GM23338 (cell line): ENCODE results near the gene OSBPL3. TPM values are rescaled to one million over a fixed set of nuclear protein-coding genes. Genes with fewer than 3 reads are reported as not detected.
A peak's percentile ranks its signal among the peaks of the same experiment; 100 is the strongest.

Experiments
- ATAC-seq: fragments of 200-7000 bp; cut with Tn5 transposase; 3 replicates; pipeline ENCODE4 v1.9.1; 2020
- DNase-seq: peaks from one replicate; pipeline ENCODE4 v3.0.0-alpha.2; 2015; ENCODE audit warnings: low spot score
- H2AFZ ChIP-seq: fragments of 200-600 bp; sonication (generic); 2 replicates; pipeline ENCODE4 v1.8.0; 2016; ENCODE audit warnings: antibody characterized with exemption, mild to moderate bottlenecking, moderate library complexity
- H3F3A ChIP-seq: fragments of 200-600 bp; sonication (generic); replicated peaks from 2 replicates; pipeline ENCODE4 v1.8.0; 2017; ENCODE audit warnings: antibody characterized with exemption, mixed run types, low read depth
- H3K27ac ChIP-seq: fragments of 200-600 bp; sonication (generic); 2 replicates; pipeline ENCODE4 v1.6.1; 2016; ENCODE audit warnings: low read depth
- H3K27me3 ChIP-seq: fragments of 200-600 bp; sonication (generic); 2 replicates; pipeline ENCODE4 v1.8.0; 2016; ENCODE audit warnings: mild to moderate bottlenecking, mixed run types, moderate library complexity; ENCODE audit not compliant: insufficient read depth
- H3K36me3 ChIP-seq: fragments of 200-600 bp; sonication (generic); 2 replicates; pipeline ENCODE4 v1.8.0; 2016; ENCODE audit warnings: mild to moderate bottlenecking; ENCODE audit not compliant: insufficient read depth
- H3K4me1 ChIP-seq: fragments of 200-600 bp; sonication (generic); 2 replicates; pipeline ENCODE4 v1.8.0; 2016; ENCODE audit warnings: mild to moderate bottlenecking, moderate library complexity; ENCODE audit not compliant: insufficient read depth
- H3K4me2 ChIP-seq: fragments of 200-600 bp; sonication (generic); 2 replicates; pipeline ENCODE4 v1.7.1; 2017; ENCODE audit warnings: mixed run types
- H3K4me3 ChIP-seq: fragments of 200-600 bp; sonication (generic); 2 replicates; pipeline ENCODE4 v1.6.1; 2016; ENCODE audit warnings: mixed run types
- H3K79me2 ChIP-seq: fragments of 200-600 bp; sonication (generic); replicated peaks from 2 replicates; pipeline ENCODE4 v1.8.0; 2017; ENCODE audit warnings: mild to moderate bottlenecking; ENCODE audit not compliant: insufficient read depth
- H3K9me2 ChIP-seq: fragments of 200-600 bp; sonication (generic); 2 replicates; pipeline ENCODE4 v1.8.0; 2017; ENCODE audit not compliant: insufficient read depth
- H4K20me1 ChIP-seq: fragments of 200-600 bp; sonication (generic); replicated peaks from 2 replicates; pipeline ENCODE4 v1.8.0; 2017; ENCODE audit warnings: mild to moderate bottlenecking; ENCODE audit not compliant: insufficient read depth
- H3K27ac Mint-ChIP-seq: 2 replicates; pipeline ENCODE4 v1.8.0; 2020; ENCODE audit warnings: inconsistent platforms, mild to moderate bottlenecking, moderate library complexity, mixed read lengths
- H3K27me3 Mint-ChIP-seq: 3 replicates; pipeline ENCODE4 v1.8.0; 2022; ENCODE audit warnings: low read depth, mild to moderate bottlenecking, moderate library complexity, mixed read lengths, inconsistent platforms; ENCODE audit not compliant: insufficient read depth, poor library complexity
- H3K36me3 Mint-ChIP-seq: 3 replicates; pipeline ENCODE4 v1.8.0; 2021; ENCODE audit warnings: low read depth, mild to moderate bottlenecking, inconsistent platforms, moderate library complexity, mixed read lengths
- H3K4me1 Mint-ChIP-seq: 3 replicates; pipeline ENCODE4 v1.8.0; 2020; ENCODE audit warnings: mild to moderate bottlenecking, inconsistent platforms, mixed read lengths
- H3K4me3 Mint-ChIP-seq: 3 replicates; pipeline ENCODE4 v1.8.0; 2021; ENCODE audit warnings: moderate library complexity, mild to moderate bottlenecking, inconsistent platforms, mixed read lengths
- H3K9me3 Mint-ChIP-seq: 3 replicates; pipeline ENCODE4 v1.8.0; 2020; ENCODE audit warnings: moderate library complexity, mild to moderate bottlenecking, inconsistent platforms, mixed read lengths
- CREB1 ChIP-seq: fragments of 250-450 bp; sonication (Bioruptor Pico); IDR thresholded peaks from 2 replicates; pipeline ENCODE4 v1.5.0; 2020; ENCODE audit warnings: low read depth, mild to moderate bottlenecking, moderate library complexity
- CTCF ChIP-seq, 2 experiments: fragments of 200-600 bp in 1 of 2; sonication (generic) in 1 of 2; conservative IDR thresholded peaks; 2 replicates each; pipeline versions ENCODE4 v1.5.1 to v1.6.1; 2016 to 2017; ENCODE audit warnings: antibody characterized with exemption in 2 of 2, low read depth in 2 of 2, mild to moderate bottlenecking in 2 of 2, moderate library complexity in 1 of 2
- EZH2 ChIP-seq: fragments of 200-600 bp; sonication (generic); IDR thresholded peaks from one replicate; pipeline ENCODE4 v1.8.0; 2017; ENCODE audit warnings: antibody characterized with exemption, mild to moderate bottlenecking, low read depth; ENCODE audit not compliant: unreplicated experiment
- EZH2phosphoT487 ChIP-seq: fragments of 200-600 bp; sonication (generic); IDR thresholded peaks from one replicate; pipeline ENCODE4 v1.8.1; 2018; ENCODE audit warnings: antibody characterized with exemption; ENCODE audit not compliant: unreplicated experiment
- STAT1 ChIP-seq: IDR thresholded peaks from one replicate; pipeline ENCODE4 v1.6.1; 2016; ENCODE audit warnings: antibody characterized with exemption; ENCODE audit not compliant: unreplicated experiment
- ZNF114 ChIP-seq: fragments of 250-450 bp; sonication (Bioruptor Pico); IDR thresholded peaks from 2 replicates; pipeline ENCODE4 v1.5.0; 2020; ENCODE audit warnings: mild to moderate bottlenecking, moderate library complexity
- ZNF331 ChIP-seq: fragments of 250-450 bp; sonication (Bioruptor Pico); IDR thresholded peaks from 2 replicates; pipeline ENCODE4 v1.5.0; 2020; ENCODE audit warnings: low read depth, mild to moderate bottlenecking, moderate library complexity
- polyA plus RNA-seq: library from polyadenylated mRNA; unstranded; fragments of >200 nt; fragmentation: Nextera tagmentation; extraction: Ambion mirVana; gene quantifications from 2 replicates; pipeline ENCODE4 v1.2.1, GENCODE V29; 2016
- total RNA-seq: library from RNA; depleted of rRNA; stranded (reverse); fragments of >200 nt; shearing (Covaris generic); gene quantifications from 2 replicates; pipeline ENCODE4 v1.2.3, GENCODE V29; 2014

OSBPL3 gene
- total and polyA plus RNA-seq, 2 experiments from 2014 or later, result 7.2 to 15.7 TPM

GRCh38 chr7:24987331-24987842 is 7.4 kb upstream of the OSBPL3 start:
- no peak overlapping the region for H3K27ac ChIP-seq
- 0 out of 2 replicates have a peak, but pooled peaks cover 3% of the 10 kb centered on the region for H3F3A ChIP-seq
- H3K79me2 ChIP-seq, result no peaks in the 10 kb centered on the region
- Mint-ChIP-seq H3K36me3 (peaks cover 14% of the 10 kb centered on the region), H3K4me3 (no peak overlapping the region; the same call in 2 of the 3 replicates), H3K27me3 (peaks cover 6% of the 10 kb centered on the region), H3K9me3 (peaks cover 18% of the 10 kb centered on the region), H3K27ac (no peak overlapping the region), H3K4me1 (peaks cover 8% of the 10 kb centered on the region)
- no peak overlapping the region for H3K4me3 ChIP-seq
- ATAC-seq, result no peak
- TF ChIP-seq STAT1, result no peak
- no peak for TF ChIP-seq ZNF331 (CRISPR knock-in tag)
- no peak for TF ChIP-seq EZH2phosphoT487
- TF ChIP-seq ZNF114 (CRISPR knock-in tag), result no peak
- TF ChIP-seq CREB1 (CRISPR knock-in tag), result no peak
- TF ChIP-seq EZH2, result no peak
- TF ChIP-seq CTCF (conservative IDR thresholded peaks at IDR 0.05; ENCODE audit: low read depth in 2 of 2), result no peak
- no peaks in the 10 kb centered on the region for H4K20me1 ChIP-seq
- no peak overlapping the region for H2AFZ ChIP-seq
- H3K4me1 ChIP-seq, result peaks cover 16% of the 10 kb centered on the region
- no peak overlapping the region for H3K4me2 ChIP-seq
- H3K9me2 ChIP-seq, result peaks cover 6% of the 10 kb centered on the region; the same call in 1 of the 2 replicates
- peaks cover 3% of the 10 kb centered on the region; the same call in 1 of the 2 replicates for H3K36me3 ChIP-seq
- no peak for DNase-seq
- H3K27me3 ChIP-seq, result peaks cover 18% of the 10 kb centered on the region

- peaks cover 33% of the 10 kb centered on the region for H3K27me3 Mint-ChIP-seq
Observed at GRCh38 chr7:24982917-24983316, 2.9 kb upstream of the OSBPL3 start.

More at GRCh38 chr7:24982917-24983316, 2.9 kb upstream of the OSBPL3 start:
- H3K27me3 ChIP-seq, result peaks cover 48% of the 10 kb centered on the region
- H3K79me2 ChIP-seq, result peaks cover 7% of the 10 kb centered on the region
- no peak overlapping the region for H2AFZ ChIP-seq
- peaks cover 37% of the 10 kb centered on the region for H3K4me1 Mint-ChIP-seq
- no peak overlapping the region for H3K27ac Mint-ChIP-seq
- H3K9me2 ChIP-seq, result peaks cover 6% of the 10 kb centered on the region; the same call in 1 of the 2 replicates
- peak overlapping the region; percentile 72 for H3K4me2 ChIP-seq
- DNase-seq (peak; percentile 69), ATAC-seq (no peak)
- H3K4me1 ChIP-seq, result peaks cover 33% of the 10 kb centered on the region
- H3K27ac ChIP-seq, result no peak overlapping the region
- TF ChIP-seq EZH2phosphoT487 (no peak), CTCF (conservative IDR thresholded peaks at IDR 0.05; ENCODE audit: low read depth in 2 of 2) (peak; percentile 66 to 67)
- H3F3A ChIP-seq, result peaks cover 17% of the 10 kb centered on the region; the same call in 1 of the 2 replicates
- H3K4me3 ChIP-seq, result no peak overlapping the region
- peaks cover 3% of the 10 kb centered on the region; the same call in 1 of the 2 replicates for H3K36me3 ChIP-seq
- H3K36me3 Mint-ChIP-seq, result peaks cover 14% of the 10 kb centered on the region
- H4K20me1 ChIP-seq, result peaks cover 8% of the 10 kb centered on the region; the same call in 1 of the 2 replicates
- no peak overlapping the region for H3K4me3 Mint-ChIP-seq
- peaks cover 18% of the 10 kb centered on the region for H3K9me3 Mint-ChIP-seq
